HepG2 (cell line): Measurements from ENCODE around the gene ATG4B. TPM values are rescaled to one million over a fixed set of nuclear protein-coding genes. Genes with fewer than 3 reads are reported as not detected.

Experiments
- ATF5 ChIP-seq: sonication (generic); formaldehyde crosslinking; IDR thresholded peaks from 2 replicates; pipeline ENCODE4 v1.4.0; 2020; ENCODE audit warnings: mild to moderate bottlenecking, low read depth, missing genetic modification reagents
- DDIT3 ChIP-seq: sonication (generic); formaldehyde crosslinking; IDR thresholded peaks from 2 replicates; pipeline ENCODE4 v1.4.0; 2020; ENCODE audit warnings: mild to moderate bottlenecking, missing genetic modification reagents
- FOXO1 ChIP-seq: sonication (generic); formaldehyde crosslinking; IDR thresholded peaks from 2 replicates; pipeline ENCODE4 v1.4.0; 2020; ENCODE audit warnings: missing genetic modification reagents
- LRRFIP1 ChIP-seq: sonication (generic); formaldehyde crosslinking; conservative IDR thresholded peaks from 2 replicates; pipeline ENCODE4 v1.4.0; 2020; ENCODE audit warnings: missing genetic modification reagents
- MYNN ChIP-seq: sonication (generic); formaldehyde crosslinking; IDR thresholded peaks from 2 replicates; pipeline ENCODE4 v1.4.0; 2020; ENCODE audit warnings: mild to moderate bottlenecking, low read depth, missing genetic modification reagents
- PRDM15 ChIP-seq: sonication (generic); formaldehyde crosslinking; IDR thresholded peaks from 2 replicates; pipeline ENCODE4 v1.4.0; 2020; ENCODE audit warnings: missing genetic modification reagents
- TFDP1 ChIP-seq: IDR thresholded peaks from 2 replicates; pipeline ENCODE4 v1.6.1; 2016; ENCODE audit warnings: missing compliant biosample characterization, missing genetic modification reagents, borderline replicate concordance
- ZBTB7A ChIP-seq: sonication (generic); formaldehyde crosslinking; IDR thresholded peaks from 2 replicates; pipeline ENCODE4 v1.8.0; 2022; ENCODE audit warnings: mild to moderate bottlenecking, missing genetic modification reagents
- ZMAT3 ChIP-seq: sonication (generic); formaldehyde crosslinking; conservative IDR thresholded peaks from 2 replicates; pipeline ENCODE4 v1.7.0; 2021; ENCODE audit warnings: missing genetic modification reagents
- ZNF101 ChIP-seq: sonication (generic); formaldehyde crosslinking; IDR thresholded peaks from 2 replicates; pipeline ENCODE4 v1.4.0; 2020; ENCODE audit warnings: mild to moderate bottlenecking, low read depth, missing genetic modification reagents, borderline replicate concordance
- ZNF18 ChIP-seq: sonication (generic); formaldehyde crosslinking; IDR thresholded peaks from 2 replicates; pipeline ENCODE4 v1.8.0; 2022; ENCODE audit warnings: mild to moderate bottlenecking, missing genetic modification reagents; ENCODE audit not compliant: insufficient replicate concordance
- ZNF562 ChIP-seq: sonication (generic); formaldehyde crosslinking; IDR thresholded peaks from 2 replicates; pipeline ENCODE4 v1.8.0; 2022; ENCODE audit warnings: missing genetic modification reagents, borderline replicate concordance
- ZNF674 ChIP-seq: sonication (generic); formaldehyde crosslinking; IDR thresholded peaks from 2 replicates; pipeline ENCODE4 v1.5.0; 2020; ENCODE audit warnings: low read depth, mild to moderate bottlenecking, missing genetic modification reagents
- ZNF790 ChIP-seq: sonication (generic); formaldehyde crosslinking; IDR thresholded peaks from 2 replicates; pipeline ENCODE4 v1.8.0; 2022; ENCODE audit warnings: missing genetic modification reagents, mild to moderate bottlenecking, borderline replicate concordance
- ZNF792 ChIP-seq: IDR thresholded peaks from 2 replicates; pipeline ENCODE4 v1.6.1; 2016
- ZUFSP ChIP-seq: sonication (generic); formaldehyde crosslinking; IDR thresholded peaks from 2 replicates; pipeline ENCODE4 v1.9.0; 2021; ENCODE audit warnings: missing genetic modification reagents, mild to moderate bottlenecking, borderline replicate concordance
- polyA plus RNA-seq, 8 experiments: library from polyadenylated mRNA; depleted of rRNA in 3 of 8; stranded (reverse) in 7 of 8; unstranded in 1 of 8; fragments of >200 nt; fragmentation: Illumina TruSeq in 4 of 8; extraction: Trizol in 4 of 8; gene quantifications; 2 replicates each; pipeline versions ENCODE4 v1.2.1 to v1.2.3, GENCODE V29; 2011 to 2016; ENCODE audit warnings: low read depth in 4 of 8, missing spikeins in 1 of 8, mixed read lengths in 1 of 8; ENCODE audit not compliant: insufficient read depth in 1 of 8
- total RNA-seq, 5 experiments: library from RNA; depleted of rRNA; stranded (reverse); fragments of >200 nt; fragmentation: Illumina TruSeq; extraction: Trizol; gene quantifications; 2 replicates each; pipeline ENCODE4 v1.2.3, GENCODE V29; 2016; ENCODE audit warnings: low read depth in 1 of 5

ATG4B gene
- total and polyA plus RNA-seq, 2 of the 13 experiments (the other 11 are each of a cell fraction or from before 2014, with no cell fraction given), result 95.5 to 239 TPM

GRCh38 chr2:241636182-241637017 lies 1.1 kb upstream of the ATG4B start (continued):
- no peak for TF ChIP-seq ZNF18 (CRISPR knock-in tag)
- no peak for TF ChIP-seq ZMAT3 (CRISPR knock-in tag)
- TF ChIP-seq FOXO1 (CRISPR knock-in tag), result 0 out of 2 replicates have a peak, but pooled peaks have one; percentile 32
- no peak for TF ChIP-seq LRRFIP1 (CRISPR knock-in tag)
- no peak for TF ChIP-seq TFDP1 (CRISPR knock-in tag)
- TF ChIP-seq ZBTB7A (CRISPR knock-in tag), result no peak
- peak; percentile 71; the same call in 1 of the 2 replicates for TF ChIP-seq ZNF792 (CRISPR knock-in tag)
- no peak for TF ChIP-seq ZNF790 (CRISPR knock-in tag)
- no peak for TF ChIP-seq DDIT3
- no peak for TF ChIP-seq ZNF101
- no peak for TF ChIP-seq ZNF674 (CRISPR knock-in tag)
- TF ChIP-seq PRDM15 (CRISPR knock-in tag), result no peak
- no peak for TF ChIP-seq ZNF562 (CRISPR knock-in tag)
- TF ChIP-seq ATF5 (CRISPR knock-in tag), result no peak
- TF ChIP-seq ZUFSP (CRISPR knock-in tag), result no peak
- TF ChIP-seq MYNN, result peak; percentile 35; the same call in 1 of the 2 replicates
